LoVo (cell line): ENCODE results near the gene GLRA3.
"Not testable (repeated sequence)": the region's sequence is repeated elsewhere in the genome, so short reads cannot be mapped to it uniquely, and the experiment has no call there.

Source experiments
- DNase-seq: peaks from one replicate; pipeline ENCODE4 v3.0.0-alpha.2; 2016; ENCODE audit warnings: low spot score

The GLRA3 gene

GRCh38 chr4:174654634-174655033, 174.4 kb downstream of the GLRA3 start:
- no peak for DNase-seq

GRCh38 chr4:174650711-174651355, 178.2 kb downstream of the GLRA3 start:
- no peak for DNase-seq

GRCh38 chr4:174648812-174649211, 180.2 kb downstream of the GLRA3 start:
- no peak for DNase-seq

GRCh38 chr4:174646326-174646725, 182.7 kb downstream of the GLRA3 start:
- DNase-seq: no peak

GRCh38 chr4:174640146-174640545, 188.9 kb downstream of the GLRA3 start:
- no peak for DNase-seq

GRCh38 chr4:174635732-174636131, 193.3 kb downstream of the GLRA3 start:
- DNase-seq: no peak

GRCh38 chr4:174633399-174633798, 195.6 kb downstream of the GLRA3 start:
- DNase-seq: no peak

GRCh38 chr4:174631901-174632758, 196.9 kb downstream of the GLRA3 start:
- DNase-seq: peak; percentile 75

GRCh38 chr4:174629907-174630450, 199.1 kb downstream of the GLRA3 start:
- not testable (repeated sequence) for DNase-seq

GRCh38 chr4:174629265-174629664, 199.8 kb downstream of the GLRA3 start:
- no peak for DNase-seq

GRCh38 chr4:174628191-174628590, 200.9 kb downstream of the GLRA3 start:
- no peak for DNase-seq

- DNase-seq: no peak
Observed at GRCh38 chr4:174627473-174627872, 201.6 kb downstream of the GLRA3 start.

GRCh38 chr4:174626342-174627008, 202.6 kb downstream of the GLRA3 start:
- no peak for DNase-seq

GRCh38 chr4:174616661-174617060, 212.4 kb downstream of the GLRA3 start:
- no peak for DNase-seq

- DNase-seq: no peak
Observed at GRCh38 chr4:174613979-174614378, 215.1 kb downstream of the GLRA3 start.

GRCh38 chr4:174611792-174612191, 217.3 kb downstream of the GLRA3 start:
- DNase-seq: no peak

- no peak for DNase-seq
Observed at GRCh38 chr4:174607792-174608191, 221.3 kb downstream of the GLRA3 start.

- no peak for DNase-seq
Observed at GRCh38 chr4:174604198-174604597, 224.8 kb downstream of the GLRA3 start.

- no peak for DNase-seq
Observed at GRCh38 chr4:174600391-174600790, 228.7 kb downstream of the GLRA3 start.

- no peak for DNase-seq
Observed at GRCh38 chr4:174598800-174599199, 230.2 kb downstream of the GLRA3 start.

GRCh38 chr4:174596513-174596912, 232.5 kb downstream of the GLRA3 start:
- DNase-seq: no peak

- DNase-seq: no peak
Observed at GRCh38 chr4:174595141-174595929, 233.7 kb downstream of the GLRA3 start.
